GM19099 (cell line): ENCODE measurements around the gene XKR3.

Experiments used
- POLR2A ChIP-seq: IDR thresholded peaks from 3 replicates; pipeline ENCODE4 v1.6.1; 2011; ENCODE audit warnings: low read depth; ENCODE audit not compliant: insufficient read length; ENCODE audit errors: extremely low read depth

Gene XKR3

DNA sequence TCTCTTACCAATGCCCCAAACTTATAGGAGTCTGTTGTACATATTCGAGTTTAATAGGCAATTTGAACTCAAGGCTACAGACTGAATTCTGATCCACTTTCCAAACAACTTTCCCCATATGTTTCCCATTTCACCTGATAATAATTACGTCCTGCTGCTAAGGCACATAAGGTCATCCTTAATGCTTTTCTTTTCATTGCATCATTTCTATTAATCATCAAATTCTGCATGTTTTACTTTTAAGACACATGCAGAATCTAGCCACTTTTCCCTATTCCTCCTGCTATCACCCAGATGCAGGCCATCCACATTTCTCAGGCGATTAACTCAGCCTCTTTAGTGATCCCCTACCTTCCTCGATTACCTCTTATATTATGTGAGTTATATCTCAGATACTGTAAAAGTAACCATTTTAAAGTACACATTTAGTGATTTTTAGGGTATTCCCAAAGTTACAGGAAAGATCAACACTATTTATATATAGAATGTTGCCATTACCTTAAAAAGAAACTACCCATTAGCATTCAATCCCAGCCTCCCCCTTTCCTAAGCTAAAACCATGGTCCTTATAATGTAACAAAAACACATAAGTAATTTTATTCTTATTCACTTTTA, 14.9 kb downstream of the XKR3 start:
- TF ChIP-seq POLR2A, result no peak

DNA sequence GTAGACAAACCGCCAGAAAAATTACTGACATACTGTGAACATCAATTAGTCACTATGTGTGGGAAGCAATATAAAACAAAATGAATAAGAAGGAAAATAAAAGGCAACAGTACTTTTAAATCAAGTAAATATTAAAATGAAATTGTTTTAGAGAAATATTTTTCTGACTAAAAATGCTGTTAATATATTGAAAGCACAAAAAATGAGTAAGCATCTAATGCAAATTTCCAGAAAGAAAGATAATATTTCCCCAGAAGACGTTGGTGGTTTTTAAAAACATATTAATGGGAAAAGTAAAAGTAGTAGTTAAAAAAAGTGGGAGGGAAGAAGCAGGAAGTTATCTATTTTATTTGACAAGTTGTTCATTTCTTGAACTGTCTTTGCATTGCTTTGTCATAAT, 16.5 kb downstream of the XKR3 start:
- no peak for TF ChIP-seq POLR2A

DNA sequence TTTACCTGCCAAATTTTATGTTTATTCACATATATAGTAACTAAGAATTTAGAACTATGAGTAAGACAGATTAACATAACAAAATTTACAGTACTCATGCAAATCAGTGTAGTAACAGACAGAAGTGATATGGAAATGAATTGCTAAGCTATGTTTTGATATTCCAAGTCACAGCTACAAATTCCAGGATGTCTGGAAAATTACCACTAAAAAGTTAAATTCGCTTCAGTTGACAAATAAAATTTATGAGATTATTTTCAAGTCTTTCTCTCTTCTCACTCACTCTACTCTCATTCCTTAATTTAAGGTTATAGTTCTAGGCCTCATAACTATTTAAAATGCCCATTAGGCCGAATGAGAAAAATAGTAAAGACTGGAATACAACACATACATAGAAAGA, 18.1 kb downstream of the XKR3 start:
- TF ChIP-seq POLR2A, result no peak

DNA sequence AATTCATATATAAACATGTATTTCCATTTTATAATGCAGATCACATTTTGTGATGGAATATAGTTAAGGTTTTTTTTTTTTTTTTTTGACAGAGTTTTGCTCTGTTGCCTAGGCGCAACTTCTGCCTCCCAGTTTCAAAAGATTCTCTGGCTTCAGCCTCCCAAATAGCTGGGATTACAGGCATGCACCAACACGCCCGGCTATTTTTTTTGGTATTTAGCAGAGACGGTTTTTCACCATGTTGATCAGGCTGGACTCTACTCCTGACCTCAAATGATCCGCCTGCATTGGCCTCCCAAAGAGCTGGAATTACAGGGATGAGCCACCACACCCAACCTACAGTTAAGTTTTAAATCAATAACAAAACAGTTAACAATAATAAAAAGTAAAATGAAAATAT, 18.8 kb downstream of the XKR3 start:
- no peak for TF ChIP-seq POLR2A

GRCh38 chr22:16804882-16805281, 20.3 kb downstream of the XKR3 start:
- no peak for TF ChIP-seq POLR2A

GRCh38 chr22:16803255-16803917, 21.8 kb downstream of the XKR3 start:
- TF ChIP-seq POLR2A, result no peak

DNA sequence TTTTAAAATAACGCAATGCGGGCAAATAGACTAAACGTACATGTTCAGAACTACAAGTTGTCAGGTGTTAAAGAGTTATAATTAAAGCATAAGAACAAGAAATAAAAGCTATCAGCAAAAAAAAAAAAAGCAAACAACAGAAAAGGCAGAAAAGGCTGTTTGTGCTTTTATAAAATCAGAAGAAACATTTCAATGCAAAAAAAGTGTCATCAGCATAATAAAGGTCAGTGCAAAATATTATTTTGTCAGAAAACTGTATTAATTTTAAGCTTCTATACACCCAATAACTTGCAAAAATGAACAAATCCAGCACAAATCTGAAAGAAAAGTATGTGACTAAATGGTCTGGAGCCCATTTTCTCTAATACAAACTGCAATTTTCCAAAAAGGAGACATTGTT, 23.6 kb downstream of the XKR3 start:
- no peak for TF ChIP-seq POLR2A

DNA sequence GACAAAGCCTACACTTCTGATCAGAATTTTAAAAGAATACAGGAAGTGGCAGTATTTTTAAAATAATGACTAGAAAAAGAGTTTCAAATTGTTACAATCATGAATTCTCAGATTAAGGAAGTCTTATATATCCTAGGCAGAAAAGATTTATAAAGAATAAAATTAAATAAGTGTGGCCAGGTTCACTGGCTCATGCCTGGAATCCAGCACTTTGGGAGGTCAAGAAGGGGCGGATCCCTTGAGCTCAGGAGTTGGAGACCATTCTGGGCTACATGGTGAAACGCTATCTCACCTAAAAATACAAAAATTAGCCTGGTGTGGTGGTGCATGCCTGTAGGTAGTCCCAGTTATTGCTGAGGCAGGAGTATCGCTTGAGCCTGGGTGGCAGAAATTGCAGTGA, 24.1 kb downstream of the XKR3 start:
- TF ChIP-seq POLR2A, result no peak

DNA sequence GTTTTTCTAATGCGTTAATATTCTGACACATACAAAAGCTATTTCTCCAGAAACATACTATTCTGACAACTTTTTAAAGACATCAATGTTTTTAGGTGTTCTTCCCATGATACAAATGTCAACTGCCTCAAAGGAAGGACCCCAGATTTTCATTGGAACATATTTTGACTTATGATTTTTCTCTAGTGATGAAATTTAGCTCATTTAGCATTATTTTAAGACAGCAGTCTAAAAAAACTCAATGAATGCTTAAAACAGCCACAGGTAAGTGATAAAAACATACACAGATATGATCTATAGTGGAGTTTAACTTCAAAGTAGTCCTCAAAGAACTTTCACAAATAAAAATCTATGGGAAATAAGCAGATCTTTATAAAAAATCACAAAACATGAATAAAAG, 24.9 kb downstream of the XKR3 start:
- TF ChIP-seq POLR2A, result no peak

- no peak for TF ChIP-seq POLR2A
These were observed 31.4 kb downstream of the XKR3 start for GRCh38 chr22:16793831-16794230.

GRCh38 chr22:16789860-16790493, 35.2 kb downstream of the XKR3 start:
- no peak for TF ChIP-seq POLR2A

DNA sequence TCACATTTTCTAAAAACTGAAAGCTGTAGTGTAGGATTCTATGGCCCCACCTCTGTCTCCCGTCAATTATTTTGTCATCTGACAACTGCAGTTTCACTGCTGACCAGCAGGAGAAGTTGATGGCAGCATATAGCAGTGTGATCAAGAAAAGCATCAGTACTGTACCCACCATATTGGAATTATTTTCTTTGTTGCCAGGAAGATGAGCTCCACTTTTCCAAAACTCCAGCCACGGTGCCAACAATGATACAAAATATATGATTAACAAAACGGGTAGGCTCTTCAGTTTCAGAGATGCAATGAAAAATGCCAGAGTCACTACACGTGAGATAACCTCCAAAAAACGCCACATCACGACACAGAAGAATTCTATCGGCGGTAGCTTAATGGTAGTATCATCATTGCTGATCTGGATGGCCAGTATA, 41.3 kb downstream of the XKR3 start:
- TF ChIP-seq POLR2A, result no peak

DNA sequence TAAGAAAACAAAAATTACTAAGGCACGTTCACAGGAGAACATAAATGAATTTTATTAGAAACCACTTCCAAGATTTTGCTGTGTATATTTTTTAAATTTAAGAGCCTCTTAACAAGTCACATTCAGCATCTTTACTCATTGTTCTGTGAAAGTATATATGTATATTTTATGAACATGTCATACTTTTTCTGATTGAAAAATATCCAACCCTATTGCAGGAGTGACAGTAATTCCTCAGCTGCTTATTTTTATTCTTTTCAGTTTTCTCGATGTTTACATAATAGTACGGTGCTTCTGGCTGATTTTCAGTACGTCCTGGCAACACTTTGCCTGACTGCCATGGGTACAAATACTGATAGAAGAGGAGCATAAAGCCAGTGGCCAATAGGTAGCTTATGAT, 41.8 kb downstream of the XKR3 start:
- no peak for TF ChIP-seq POLR2A

DNA sequence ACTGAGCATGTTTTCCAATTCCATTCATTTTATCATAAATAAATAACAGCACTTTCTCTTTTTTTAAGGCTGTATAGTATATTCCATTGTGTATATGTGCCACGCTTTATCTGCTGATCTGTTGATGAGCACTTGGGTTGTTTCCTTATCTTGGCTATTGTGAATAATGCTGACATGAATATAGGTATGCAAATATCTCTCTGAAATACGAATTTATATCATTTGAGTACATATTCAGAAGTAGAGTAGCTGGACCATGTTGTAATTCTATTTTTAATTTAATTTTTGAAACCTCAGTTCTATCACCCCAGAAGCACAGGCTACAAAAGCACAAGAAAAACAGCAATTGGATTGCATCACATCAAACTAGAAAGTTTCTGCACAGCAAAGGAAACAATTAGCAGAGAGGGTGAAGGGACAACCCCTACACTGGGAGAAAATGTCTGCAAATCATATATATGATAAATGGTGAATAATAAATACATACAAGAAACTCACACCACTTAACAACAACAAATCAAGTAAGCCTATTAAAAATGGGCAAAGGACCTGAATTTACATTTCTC, 43.4 kb downstream of the XKR3 start:
- TF ChIP-seq POLR2A, result no peak

- TF ChIP-seq POLR2A, result no peak
These were observed 44.0 kb downstream of the XKR3 start for GRCh38 chr22:16781074-16781763.

DNA sequence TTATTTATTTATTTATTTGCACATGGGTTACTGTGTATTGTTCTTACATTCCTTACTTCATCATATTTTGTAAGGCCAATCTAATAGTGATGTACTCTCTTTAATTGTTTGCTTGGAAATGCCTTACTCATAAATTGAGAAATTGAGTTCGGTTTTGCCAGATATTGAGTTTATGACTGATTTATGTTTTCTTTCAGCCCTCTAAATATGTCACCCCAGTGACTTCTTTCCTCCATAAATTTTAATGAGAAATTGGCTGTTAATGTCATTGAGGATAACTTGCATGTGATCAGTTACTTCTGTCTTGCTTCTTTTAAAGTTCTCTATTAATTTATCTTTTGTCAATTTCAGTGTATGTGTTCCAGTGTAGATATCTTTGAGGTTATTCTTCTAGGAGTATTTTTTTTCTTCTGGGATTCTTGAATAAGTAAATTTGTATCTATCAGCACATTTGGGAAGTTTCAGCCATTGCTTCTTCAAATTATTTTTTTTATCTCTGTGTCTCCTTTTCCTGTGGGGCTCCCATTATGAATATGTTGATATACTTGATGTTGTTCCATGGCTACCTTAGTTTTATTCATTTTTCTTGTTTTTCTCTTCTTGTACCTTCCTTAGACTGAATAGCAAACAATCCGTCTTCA, 47.8 kb downstream of the XKR3 start:
- no peak for TF ChIP-seq POLR2A

DNA sequence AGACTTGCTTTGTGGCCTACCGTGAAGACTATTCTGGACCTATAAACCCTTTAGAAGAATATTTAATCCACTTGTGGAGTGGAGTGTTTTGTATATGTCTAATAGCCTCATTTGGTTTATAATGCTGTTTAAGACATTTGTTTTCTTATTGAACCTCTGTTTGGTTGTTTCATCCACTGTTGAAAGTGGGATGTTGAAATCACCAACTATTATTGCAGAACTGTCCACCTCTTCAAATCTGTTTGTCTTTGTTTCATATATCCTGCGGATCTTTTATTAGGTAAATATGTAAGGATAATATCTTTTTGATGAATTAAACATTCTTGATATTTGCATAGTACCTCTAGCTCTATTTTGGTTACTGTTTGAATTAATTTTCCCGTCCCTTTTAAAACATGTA, 49.1 kb downstream of the XKR3 start:
- no peak for TF ChIP-seq POLR2A
